Measurements from ENCODE around the gene LRMDA.

LRMDA gene

GRCh38 chr10:75803121-75803520 is 371.7 kb downstream of the LRMDA start:
- DNase-seq, result no peak

DNA sequence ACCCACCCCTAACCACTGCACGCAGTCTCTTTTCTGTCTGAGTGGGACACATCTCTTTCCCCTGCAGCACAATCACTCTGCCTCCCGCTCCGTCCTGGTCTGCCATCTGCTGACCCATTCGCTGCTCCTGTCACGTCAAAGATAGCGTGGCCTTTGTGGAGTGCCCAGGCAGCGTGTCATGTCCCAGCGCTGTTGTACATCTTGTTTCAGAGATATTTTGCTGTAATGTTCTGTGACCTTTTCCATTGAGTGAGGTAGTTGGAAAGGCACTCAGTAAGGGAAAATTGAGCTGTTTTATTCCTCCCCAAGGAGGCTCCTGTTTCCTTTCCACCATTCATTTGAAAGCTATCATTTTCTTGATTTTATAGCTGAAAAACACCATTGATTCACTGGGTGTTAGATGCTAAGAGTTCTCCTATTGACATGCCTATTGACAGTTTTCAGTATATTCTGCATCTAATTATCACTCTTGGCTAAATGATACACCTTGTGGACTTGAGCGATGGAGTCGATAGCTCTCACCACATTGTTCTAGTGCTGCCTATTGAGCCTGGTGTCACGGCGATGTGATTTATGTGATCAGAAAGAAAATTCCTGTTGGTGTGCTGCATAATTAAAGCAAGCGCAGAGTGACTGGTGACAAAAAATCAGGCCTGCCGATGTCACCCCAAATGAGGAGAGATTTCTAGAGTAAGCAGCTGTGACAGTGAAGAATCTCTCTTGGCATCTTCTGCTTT is 372.6 kb downstream of the LRMDA start:
- DNase-seq, result no peak

GRCh38 chr10:75806186-75806585 is 374.8 kb downstream of the LRMDA start:
- no peak for DNase-seq

DNA sequence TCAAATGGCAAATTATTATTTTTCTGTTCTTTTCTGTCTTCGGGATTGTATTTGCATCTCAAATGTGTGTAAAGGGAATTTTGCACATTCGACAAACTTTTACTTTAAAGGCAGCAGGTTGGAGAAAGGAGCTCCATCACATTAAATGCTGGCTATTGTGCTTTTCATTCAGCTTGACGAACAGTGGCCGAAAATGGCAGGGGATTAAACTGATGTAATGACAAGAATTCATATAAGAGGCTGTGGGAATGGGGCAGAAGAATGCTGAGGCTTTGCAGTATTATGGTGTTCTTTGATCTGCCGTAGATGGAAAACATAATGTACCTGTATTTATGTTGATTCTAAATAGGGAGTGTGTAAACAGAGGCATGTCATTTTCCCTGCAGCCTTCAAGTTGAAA is 376.0 kb downstream of the LRMDA start:
- DNase-seq, result no peak

GRCh38 chr10:75809003-75809402 is 377.6 kb downstream of the LRMDA start:
- DNase-seq, result no peak

- DNase-seq, result no peak
Observed at GRCh38 chr10:75814014-75814413, 382.6 kb downstream of the LRMDA start.

DNA sequence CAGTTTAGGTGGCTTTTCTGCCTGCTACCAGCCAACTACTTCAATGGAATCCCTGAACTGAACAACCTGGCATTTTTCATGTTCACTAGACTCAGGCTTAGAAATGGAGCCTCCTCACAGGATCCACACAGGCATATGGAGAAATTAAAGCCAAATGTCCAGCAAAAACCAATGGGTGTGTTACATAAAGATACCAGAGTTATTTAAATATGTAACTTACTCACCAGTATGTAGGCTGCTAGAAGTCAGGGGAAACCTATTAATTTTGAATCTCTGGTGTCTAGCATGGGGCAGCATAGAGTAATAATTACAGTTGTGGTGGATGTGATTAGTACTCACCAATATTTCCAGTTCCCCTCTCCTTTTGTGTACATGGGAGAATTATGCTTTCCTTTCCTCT is 383.6 kb downstream of the LRMDA start:
- no peak for DNase-seq

DNA sequence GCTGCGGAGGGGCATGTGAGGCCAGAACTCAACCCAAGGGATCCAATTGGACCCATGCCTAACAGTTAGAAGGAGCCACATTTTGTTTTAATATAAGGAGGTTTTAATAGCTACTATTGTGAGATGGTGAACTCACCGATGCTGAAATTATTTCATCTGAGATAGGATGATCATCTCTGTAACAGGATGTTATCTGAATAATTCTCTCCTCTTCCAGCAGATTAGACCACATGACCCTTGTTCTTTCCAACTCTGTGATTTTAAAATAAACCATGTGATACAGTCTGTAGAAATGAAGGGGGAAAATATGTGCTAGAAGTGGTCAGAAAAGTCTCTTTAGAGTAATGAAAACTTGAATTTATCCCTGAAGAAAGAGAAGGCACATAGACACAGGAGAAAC is 385.8 kb downstream of the LRMDA start:
- no peak for DNase-seq

- no peak for DNase-seq
Observed at GRCh38 chr10:75818552-75818951, 387.1 kb downstream of the LRMDA start.

DNA sequence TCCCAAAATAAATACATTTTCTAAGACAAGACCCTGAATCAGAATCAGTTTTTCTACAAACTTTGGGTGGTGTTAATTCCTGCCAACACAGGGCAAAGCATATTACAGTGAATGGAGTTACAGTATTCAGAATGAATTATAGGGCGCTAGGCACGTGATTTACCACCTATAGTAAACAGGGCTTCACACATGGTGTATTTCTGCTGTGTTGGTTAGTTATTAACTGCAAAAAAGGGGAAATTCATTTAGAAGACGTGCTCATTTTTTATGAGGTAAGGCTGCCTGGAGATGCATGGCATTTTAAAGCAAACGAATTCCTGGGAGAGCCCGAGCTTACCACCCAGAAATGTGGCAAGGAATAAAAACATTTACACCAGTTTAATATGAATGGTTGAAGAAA is 393.8 kb downstream of the LRMDA start:
- DNase-seq, result no peak

DNA sequence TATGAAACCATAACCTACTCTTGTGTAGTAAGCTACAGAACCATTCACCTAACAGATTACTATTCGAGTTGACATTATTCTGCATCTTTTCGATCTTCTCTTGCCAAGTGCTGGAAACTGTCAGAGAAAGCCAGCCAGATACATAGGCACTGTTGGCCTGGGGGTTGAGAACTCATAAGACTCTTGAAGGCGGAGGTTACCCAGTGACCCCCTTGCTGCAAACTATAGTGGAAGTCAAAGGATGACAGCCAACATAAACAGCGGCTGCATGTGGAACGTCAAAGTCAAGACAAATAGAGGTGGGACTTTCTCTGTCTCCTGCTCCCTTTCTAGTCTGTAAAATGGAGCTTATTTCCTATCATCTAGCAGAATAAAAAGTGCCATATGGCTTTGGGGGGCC is 394.2 kb downstream of the LRMDA start:
- DNase-seq, result no peak

GRCh38 chr10:75826846-75827245 is 395.4 kb downstream of the LRMDA start:
- DNase-seq, result no peak

DNA sequence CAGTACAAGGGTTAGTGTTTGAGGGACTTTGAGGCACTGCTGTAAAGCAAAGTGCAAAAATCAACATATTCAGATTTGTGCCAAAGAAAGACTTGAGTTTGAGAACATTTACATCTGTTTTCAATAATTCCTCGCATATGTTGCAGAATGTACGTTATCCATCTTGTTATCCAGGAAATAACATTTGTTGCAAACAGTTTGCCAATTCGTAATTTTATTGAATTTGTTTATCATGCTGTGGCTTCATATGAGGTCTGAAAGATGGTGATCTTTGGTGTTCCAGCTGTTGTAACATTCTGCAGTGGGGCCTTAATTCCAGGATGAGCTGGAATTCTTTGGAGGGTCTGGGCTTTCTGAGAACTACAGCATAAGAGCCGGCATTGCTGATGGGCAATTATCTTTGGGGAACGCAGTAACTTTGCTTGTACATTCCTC is 396.2 kb downstream of the LRMDA start:
- no peak for DNase-seq

DNA sequence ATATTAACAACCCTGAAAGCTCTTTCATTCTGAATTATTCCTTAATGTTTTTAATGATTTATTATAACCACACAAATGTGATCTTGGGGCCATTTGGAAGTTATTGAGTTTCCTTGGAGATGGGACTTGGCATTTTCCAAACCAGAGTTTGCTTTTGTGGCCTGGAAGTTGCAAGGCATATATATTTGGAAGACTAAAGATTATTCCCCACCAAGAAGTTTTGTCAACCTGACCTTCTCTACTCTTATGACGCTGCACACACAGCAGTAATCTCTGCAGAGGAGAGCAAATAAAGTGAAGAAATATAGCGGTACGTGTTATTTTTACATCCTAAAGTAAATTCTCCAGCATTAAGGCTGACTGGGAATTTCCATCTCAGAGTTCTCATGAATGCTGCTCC is 397.0 kb downstream of the LRMDA start:
- no peak for DNase-seq

DNA sequence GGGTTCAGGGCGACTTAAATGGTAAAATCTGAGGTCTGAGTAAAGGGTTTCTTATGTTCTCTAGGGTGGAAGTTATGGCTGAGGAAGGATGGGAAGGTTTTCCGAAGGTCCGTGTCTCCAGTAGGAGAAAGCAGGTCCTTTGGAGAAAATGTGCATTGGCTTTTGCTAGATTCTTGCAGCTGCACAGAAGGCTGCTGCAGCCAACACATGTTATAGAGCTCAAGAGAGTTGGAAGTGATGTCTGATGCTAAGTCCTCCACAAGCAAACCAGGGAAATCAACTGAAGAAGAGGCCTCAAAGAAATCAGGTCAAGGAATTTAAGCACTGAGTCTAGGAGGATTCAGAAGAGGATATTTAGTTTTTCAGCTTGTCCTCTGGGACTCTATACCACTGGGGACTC is 404.6 kb downstream of the LRMDA start:
- DNase-seq, result no peak

- no peak for DNase-seq
Observed at GRCh38 chr10:75838486-75838885, 407.1 kb downstream of the LRMDA start.

- no peak for DNase-seq
Observed at GRCh38 chr10:75839020-75839419, 407.6 kb downstream of the LRMDA start.

- no peak for DNase-seq
Observed at GRCh38 chr10:75841266-75841665, 409.8 kb downstream of the LRMDA start.

- DNase-seq, result no peak
Observed at GRCh38 chr10:75845176-75845947, 413.9 kb downstream of the LRMDA start.

DNA sequence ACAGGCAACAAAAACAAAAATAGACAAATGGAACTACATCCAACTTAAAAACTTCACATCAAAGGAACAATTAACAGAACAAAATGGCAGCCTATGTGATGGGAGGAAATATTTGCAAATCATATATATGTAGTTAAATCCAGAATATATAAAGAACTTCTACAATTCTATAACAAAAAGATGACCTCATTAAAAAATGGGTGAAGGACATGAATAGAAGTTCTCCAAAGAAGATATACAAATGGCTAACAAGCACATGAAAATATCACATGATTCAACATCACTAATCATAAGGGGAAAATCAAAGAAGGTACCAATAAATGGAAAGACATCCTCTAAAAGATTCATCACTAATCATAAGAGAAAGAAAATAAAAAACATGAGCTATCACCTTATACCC is 416.1 kb downstream of the LRMDA start:
- no peak for DNase-seq

- no peak for DNase-seq
Observed at GRCh38 chr10:75851580-75852345, 420.3 kb downstream of the LRMDA start.

GRCh38 chr10:75852851-75853484 is 421.5 kb downstream of the LRMDA start:
- no peak for DNase-seq

- DNase-seq, result no peak
Observed at GRCh38 chr10:75857269-75857846, 425.9 kb downstream of the LRMDA start.
